UCSD-AML1 (cell line): ENCODE results near the gene SLC35A1.

Experiments used
- DNase-seq: peaks from one replicate; lab custom pipeline; 2025; ENCODE audit not compliant: unreplicated experiment; lab: John Stamatoyannopoulos, UW

Gene SLC35A1

DNA sequence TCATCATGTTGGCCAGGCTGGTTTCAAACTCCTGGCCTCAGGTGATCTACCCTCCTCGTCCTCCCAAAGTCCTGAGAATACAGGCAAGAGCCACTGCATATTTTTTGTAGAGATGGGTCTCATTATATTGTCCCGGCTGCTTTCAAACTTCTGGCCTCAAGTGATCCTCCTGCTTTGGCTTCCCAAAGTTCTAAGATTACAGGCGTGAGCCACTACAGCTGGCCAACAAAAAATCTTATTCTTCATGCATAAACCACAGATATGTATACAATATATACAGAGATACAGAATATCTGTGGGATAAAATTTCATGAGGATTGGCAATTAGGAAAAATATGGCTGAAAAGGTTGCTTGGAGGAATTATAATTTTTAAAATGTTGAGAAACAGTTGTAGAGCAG lies 49.9 kb downstream of the SLC35A1 start:
- DNase-seq = no peak

DNA sequence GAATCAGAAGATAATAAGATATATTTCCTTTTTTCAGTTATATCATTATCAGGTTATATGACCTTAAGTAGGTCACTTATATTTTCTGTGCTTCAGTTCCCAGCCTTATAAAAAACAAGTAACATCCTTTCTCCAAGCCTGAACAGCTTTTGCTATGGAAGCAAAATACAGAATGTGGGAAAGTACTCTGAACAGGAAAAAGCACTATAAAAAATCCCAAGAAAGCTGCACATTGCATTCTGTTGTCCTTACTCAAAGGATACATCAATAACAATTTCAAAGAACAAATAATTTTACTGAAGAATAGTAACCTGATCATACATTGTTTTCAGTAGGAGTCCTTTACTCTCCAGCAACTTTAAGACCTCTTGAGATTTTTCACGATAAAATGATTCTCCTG lies 56.4 kb downstream of the SLC35A1 start:
- DNase-seq = no peak

DNA sequence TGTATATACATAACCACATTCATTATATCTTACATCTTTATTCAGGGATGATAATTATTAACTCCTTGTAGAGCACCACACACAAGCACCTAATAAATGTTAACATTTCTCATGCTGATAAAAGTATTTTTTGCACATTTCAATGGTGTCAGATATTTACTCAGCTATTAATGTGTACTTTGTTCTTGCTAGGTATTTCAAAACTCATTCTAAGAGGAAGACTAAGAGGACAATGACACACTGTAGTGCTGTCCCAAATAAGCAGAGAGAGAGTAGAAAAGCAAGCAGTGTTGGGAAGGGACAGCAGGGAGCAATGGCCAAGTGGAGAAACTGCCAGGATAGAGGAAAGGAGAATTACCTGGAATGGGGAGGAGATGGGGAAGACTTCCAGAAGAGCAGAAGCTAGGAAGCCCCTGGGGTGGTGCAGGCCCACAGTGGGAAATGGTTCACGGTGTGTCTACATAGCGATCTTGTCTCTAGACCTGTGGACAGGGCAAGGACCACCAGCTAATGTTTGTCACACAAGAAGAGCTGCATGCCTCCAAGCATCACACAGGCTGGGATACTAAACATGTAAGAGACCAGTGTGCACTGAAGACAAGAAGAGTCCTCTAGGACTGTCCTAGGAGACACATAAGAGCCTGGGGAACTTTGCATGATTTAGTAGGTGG lies 61.7 kb downstream of the SLC35A1 start:
- DNase-seq = no peak

DNA sequence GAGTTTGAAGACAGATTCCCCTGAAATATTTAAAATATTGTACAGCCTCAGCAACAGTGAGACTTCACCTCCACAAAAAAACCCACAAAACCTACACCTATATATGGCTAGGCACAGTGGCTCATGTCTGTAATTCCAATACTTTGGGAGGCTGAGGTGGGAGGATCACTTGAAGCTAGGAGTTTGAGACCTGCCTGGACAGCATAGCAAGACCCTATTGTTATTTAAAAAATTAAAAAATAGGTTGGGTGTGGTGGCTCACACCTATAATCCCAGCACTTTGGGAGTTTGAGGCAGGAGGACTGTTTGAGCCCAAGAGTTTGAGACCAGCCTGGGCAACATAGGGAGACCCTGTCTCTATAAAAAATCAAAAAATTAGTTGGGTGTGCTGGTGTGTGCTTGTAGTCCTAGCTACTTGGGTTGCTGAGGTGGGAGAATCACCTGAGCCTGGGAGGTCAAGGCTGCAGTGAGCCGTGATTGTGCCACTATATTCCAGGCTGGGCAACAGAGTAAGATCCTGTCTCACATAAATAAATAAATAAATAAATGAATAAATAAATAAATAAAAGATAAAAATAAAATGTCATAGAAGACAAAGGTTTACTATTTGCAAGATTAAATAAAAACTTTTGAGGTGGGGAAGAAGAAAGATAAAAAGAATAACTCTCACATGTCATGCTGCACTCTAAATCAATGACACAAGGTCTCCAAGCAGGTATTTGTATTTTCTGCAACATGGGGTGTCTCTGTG lies 65.9 kb downstream of the SLC35A1 start:
- no peak for DNase-seq

DNA sequence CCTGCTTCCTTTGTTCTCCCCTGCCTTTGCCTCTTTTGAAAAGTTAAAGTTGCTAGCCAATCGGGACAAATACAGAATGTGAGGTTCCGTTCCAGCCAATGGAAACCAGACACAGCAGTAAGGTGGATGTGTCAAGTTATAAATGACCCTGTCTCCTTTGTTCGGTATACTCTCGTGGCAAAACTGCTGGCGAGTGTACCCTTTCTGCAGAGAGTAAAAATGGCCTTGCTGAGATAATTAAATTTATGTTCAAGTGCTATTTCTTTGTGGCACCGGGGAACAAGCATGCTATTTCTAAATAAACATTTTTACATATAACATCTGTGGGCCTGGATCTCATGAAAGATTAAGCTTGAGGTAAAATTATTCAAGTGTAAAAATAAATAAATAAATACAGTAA lies 66.8 kb downstream of the SLC35A1 start:
- DNase-seq = no peak

DNA sequence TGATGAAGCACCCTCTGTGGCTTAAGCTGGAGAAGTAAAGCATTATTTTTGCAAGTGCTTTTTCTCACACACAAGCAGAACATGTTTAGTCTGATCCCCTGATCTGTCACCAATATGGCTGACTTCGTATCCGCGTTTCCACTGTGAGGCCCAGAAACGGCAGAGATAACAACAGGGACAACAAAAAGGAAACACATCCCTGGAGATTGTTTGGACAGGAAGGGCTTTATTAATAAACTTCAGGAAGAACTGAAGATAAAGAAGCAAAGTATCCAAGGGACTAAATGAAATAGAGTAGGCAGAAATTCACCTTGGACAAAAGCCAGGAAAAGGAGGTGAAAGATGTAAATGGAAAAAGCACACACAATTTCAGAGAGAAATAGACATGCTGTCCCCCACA lies 67.8 kb downstream of the SLC35A1 start:
- DNase-seq = no peak

DNA sequence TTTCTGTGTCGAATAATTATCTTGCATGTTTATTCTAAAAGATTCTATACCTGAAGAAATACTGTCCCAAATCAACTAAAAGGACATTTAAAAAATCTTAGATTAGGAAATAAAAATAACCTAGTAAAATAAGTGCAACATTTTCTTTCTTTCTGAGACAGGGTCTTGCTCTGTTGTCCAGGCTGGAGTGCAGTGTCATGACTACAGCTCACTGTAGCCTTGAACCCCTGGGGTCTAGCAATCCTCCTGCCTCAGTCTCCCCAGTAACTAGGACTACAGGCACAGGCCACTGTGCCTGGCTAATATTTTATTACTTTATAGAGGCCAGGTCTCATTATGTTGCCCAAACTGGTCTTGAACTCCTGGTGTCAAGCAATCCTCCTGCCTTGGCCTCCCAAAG lies 68.3 kb downstream of the SLC35A1 start:
- DNase-seq = no peak

DNA sequence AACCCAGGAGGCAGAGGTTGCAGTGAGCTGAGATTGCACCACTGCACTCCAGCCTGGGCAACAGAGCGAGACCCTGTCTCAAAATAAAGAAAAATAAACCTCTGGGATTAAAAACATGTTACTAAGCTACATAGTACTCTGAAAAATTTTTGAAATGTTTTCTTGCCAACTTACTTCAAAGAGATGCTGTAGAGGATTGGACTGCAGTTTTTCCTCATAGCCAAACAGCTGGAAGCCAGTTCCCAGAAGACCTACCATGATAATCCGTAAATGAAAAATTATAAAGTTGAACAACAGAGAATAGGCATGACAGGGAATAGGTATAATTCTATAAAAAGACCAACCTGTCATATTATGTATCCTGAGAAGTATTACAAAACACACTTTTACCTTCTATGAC lies 69.0 kb downstream of the SLC35A1 start:
- no peak for DNase-seq

DNA sequence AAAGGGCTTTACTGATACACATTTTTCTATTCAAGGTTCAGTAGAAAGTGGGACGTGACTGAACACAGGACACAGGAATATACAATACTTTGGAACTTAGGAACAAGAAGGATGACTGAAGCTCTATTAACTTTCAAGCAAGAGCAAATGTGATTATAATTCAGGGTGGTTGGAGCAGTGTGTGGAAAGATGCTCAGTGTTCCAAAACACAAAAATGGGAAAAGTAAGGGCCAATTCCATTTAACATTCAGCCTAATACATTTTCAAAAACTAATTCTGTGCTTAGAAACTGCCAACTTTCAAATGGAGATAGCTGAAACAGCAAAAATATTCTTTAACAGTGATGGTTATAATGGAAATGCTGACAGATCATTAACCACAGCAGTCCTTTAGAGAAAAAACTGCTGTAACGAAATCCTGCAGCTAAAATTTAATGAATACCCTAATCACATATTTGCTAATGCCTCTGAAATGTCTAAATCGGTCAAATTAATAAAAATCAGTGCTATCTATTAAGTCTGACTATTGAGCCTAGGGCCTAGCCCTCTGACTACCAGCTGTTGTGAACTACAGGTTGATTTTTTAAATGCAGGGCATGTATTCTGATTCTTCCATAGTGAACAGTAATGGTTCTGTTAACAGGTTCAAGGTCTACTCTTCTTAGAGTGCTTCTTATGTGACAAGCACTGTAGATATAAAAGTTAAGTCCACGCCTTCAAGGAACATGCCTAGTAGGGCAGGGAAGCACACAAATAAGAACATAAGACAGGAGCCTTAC lies 71.1 kb downstream of the SLC35A1 start:
- DNase-seq = no peak

DNA sequence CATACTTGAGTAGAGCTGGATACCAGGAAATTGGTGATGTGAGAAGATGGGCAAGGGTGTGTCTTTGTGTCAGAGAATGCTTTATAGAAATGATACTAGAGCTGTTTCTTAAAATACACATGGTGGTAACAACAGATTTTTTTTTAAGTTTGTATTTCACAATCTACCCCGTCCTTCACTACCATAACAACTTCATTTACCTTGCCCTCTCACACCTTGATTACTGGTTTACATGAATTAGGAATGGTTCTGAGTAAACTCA lies 71.6 kb downstream of the SLC35A1 start:
- DNase-seq = no peak

DNA sequence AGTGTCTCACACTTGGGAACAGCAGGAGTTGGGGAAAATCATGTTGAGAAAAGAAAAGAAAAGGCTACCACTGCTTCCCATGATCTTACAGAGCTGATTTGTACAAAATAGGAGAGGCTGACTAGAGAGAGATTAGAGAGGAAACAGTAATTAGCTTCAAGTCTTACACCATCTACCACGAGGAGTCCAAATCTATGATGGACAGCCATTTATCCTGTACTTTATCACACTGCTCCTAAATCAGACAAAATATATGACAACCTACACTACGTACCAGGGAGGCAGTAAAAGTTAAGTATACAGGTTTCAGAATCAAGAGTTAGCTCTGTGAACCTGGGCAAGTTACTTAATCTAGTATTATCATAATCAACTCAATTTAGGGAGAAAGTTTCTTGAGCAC lies 79.0 kb downstream of the SLC35A1 start:
- DNase-seq = no peak

DNA sequence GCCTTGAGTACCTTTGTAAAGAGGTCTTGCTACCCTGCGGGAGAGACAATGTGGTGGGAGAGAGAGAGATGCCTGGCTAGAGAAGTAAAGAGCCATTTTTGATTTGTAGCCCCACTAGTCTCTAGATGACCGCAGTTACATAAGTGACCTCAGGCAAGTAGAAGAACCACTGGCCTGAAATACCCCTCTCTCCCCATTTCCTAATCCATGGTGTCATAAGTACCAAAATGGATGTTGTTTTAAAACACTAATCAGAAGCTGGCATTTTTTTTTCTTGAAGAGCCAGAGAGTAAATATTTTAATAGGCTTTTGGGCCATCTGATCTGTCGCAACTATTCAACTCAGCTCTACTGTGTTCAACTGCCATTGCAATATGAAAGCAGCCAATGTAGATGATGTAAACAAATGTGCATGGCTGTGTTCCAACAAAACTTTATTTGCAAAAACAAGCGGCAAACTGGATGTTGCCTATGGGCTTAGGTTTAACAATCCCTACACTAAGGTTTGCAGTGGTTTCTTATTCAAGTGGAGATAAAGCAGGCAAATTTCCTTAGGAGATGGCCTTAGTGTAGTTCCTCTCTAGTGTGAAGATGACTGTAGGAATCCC lies 80.5 kb downstream of the SLC35A1 start:
- DNase-seq = no peak

DNA sequence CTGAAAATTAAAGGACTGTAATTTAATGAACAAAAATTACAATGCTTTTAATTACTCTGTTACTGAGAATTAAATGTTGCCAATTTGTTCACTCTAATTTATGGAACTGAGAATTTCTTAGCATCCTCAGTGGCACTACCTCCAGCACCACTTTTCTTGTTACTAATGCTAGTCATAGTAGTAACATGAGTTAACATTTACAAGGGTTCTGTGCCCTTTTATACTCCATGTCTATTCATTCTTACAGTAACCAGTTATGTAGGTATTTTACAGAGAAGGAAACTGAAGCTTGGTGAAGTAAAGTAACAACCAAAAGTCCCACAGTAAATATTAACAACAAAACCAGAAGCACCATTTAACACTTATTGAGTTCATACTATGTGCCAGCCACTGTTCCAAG lies 82.7 kb downstream of the SLC35A1 start:
- DNase-seq = no peak

DNA sequence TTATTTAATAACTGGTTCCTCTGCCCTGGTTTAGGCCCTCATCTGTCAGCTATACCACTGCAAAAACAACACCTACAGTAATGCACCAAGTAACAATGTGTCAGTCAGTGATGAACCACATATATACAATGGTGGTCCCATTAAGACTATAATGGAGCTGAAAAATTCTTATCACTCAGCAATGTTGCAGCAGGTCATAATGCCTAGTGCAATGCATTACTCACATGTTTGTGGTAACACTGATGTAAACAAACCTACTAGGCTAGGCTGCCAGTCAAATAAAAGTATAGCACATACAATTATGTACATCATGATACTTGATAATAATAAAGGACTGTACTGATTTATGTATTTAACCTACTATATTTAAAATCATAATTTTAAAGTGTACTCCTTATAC lies 85.7 kb downstream of the SLC35A1 start:
- DNase-seq = no peak

DNA sequence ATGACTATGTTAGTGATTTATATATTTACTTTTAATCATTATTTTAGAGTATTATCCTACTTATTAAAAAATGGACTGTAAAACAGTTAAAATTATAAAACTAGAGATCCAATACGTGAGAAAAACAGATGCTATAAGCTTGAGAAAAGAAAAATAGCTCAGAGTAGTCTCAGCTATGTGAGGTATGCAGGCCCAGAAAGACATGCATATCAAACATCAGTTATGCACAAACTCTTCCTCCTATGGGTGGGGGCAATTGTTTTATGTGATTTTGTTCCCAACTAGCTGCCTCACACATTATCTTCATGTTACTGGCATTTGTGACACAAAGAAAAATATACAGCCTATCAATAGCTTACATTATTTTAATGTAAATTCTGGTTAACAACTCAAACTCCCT lies 88.2 kb downstream of the SLC35A1 start:
- DNase-seq = no peak
